Fibroblast of the aortic adventitia (primary cell): Measurements from ENCODE around the gene GRAMD1B. TPM values are rescaled to one million over a fixed set of nuclear protein-coding genes. Genes with fewer than 3 reads are reported as not detected.

Experiments used
- DNase-seq: peaks from one replicate; pipeline ENCODE4 v3.0.0-alpha.2; 2010; ENCODE audit warnings: low read depth
- H3K4me3 ChIP-seq: 2 replicates; pipeline ENCODE4 v1.5.1; 2011; ENCODE audit warnings: low read depth, mild to moderate bottlenecking, control low read depth, low read length, moderate library complexity
- CTCF ChIP-seq: IDR thresholded peaks from 2 replicates; pipeline ENCODE4 v1.5.1; 2011; ENCODE audit warnings: mild to moderate bottlenecking, low read length, control low read depth, inconsistent platforms; ENCODE audit not compliant: insufficient read depth
- total RNA-seq: library from RNA; depleted of rRNA; stranded (reverse); fragments of >200 nt; gene quantifications from 2 replicates; pipeline ENCODE4 v1.2.3, GENCODE V29; 2012; ENCODE audit warnings: low replicate concordance

The GRAMD1B gene
- total RNA-seq, 1 donor = 11.0 TPM

GRCh38 chr11:123578778-123579481 lies 148.9 kb downstream of the GRAMD1B start:
- DNase-seq = no peak
- TF ChIP-seq CTCF = no peak
- no peak overlapping the region for H3K4me3 ChIP-seq

DNA sequence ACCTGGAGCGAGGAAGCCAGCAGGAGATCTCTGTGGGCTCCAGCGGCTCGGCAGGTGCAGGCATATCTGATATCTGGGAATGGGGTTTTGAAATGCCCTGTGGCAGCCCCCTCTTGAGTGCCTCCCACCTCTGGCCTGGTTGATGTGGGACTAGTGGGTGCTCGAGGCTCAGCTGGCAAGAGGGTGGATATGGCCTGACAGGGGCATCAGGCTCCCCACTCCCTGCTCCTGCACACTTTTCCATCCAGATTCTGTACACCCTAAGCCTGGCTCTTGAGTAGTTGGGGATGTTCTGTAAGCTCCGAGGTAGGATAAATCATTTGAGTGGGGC lies 149.4 kb downstream of the GRAMD1B start:
- DNase-seq = no peak
- no peak for TF ChIP-seq CTCF
- no peak overlapping the region for H3K4me3 ChIP-seq

DNA sequence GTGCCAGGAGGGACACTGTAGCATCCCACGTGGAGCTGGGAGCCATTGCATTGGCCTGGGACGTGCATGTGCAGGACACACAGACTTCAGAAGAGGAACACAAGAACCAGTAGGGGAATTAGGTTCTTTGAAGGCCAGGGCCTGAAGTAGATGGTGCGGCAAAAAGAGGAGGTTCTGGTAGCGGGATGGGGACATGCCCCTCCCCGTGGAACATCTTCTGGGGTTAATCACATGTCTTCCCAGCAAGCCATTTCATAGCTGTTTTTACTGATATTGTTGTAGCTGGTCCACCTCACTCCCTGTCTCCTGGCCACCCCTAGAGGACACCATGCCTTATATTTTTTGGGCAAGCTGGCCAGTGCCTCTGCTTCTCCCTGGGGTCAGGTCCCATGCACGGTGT lies 150.1 kb downstream of the GRAMD1B start:
- TF ChIP-seq CTCF = no peak
- DNase-seq = no peak
- no peak overlapping the region for H3K4me3 ChIP-seq

DNA sequence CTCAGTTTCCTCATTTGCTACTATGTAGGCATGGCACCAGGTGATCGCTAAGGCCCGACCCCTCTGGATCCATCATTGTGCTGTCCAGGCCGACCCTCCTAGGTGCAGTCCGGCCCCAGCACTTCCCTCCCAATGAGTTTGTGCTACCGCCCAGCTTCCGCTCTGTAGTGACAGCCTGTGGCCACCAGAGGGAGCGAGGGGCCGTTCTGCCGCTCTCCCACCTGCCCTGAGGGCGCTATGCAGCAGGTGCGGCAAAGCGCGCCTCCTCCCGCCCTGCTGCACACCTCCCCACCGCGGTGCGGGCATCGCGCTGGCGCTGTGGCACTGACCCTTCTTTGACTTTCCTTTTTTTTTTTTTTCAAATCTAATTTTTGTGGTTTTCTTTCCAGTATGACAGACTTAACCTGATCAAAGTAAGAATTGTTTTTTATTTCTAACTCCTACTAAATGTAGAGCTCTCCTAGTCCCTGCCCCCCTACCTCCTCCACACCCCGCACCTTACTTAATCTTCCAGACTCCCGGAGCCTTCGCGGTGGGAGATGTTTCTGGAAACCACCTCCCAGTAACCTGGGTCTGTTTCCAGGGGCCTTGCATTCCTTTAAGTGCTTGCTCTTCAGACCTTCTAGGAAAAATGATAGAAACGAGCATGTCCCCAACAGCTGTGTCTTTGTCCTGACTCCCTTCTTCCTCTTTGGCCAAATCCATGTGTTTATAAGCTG lies 150.6 kb downstream of the GRAMD1B start:
- TF ChIP-seq CTCF = peak; percentile 96
- DNase-seq = peak; percentile 36
- H3K4me3 ChIP-seq = no peak overlapping the region

DNA sequence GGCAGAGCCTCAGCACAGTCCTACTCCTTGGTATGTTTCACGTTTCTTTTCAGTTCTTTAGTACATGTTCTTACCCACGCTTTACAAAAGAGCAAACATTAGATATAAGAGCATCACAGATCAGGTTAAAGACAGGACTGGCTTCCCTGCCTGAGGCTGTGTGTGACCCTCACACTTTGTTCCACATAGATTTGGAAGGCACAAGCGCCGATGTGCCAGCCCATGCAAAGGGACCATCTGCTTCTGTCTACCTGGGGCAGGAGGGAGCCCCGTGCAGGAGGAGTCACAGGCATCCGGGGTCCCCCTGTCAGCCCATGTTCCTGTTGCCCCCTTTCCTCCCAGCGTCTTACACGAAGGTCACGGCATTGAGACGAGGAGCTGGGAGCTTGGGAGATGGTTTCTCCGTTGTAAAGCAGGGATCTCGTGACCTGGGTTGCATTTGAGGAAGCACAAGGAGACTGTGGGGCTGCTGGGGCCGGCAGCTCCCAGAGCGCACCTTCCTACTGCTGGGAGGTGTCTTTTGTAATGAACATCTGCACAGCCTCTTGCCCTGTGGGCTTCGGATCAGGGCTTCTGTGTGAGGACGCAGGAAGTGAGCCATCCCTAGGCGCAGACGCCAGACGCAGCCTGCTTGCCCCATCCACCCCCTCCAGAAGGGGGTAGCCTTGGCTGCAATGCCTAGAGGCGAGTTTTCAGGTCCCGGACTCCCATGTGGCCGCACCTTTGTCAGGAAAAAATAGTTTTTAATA lies 151.8 kb downstream of the GRAMD1B start:
- DNase-seq = no peak
- no peak for TF ChIP-seq CTCF
- H3K4me3 ChIP-seq = no peak overlapping the region

DNA sequence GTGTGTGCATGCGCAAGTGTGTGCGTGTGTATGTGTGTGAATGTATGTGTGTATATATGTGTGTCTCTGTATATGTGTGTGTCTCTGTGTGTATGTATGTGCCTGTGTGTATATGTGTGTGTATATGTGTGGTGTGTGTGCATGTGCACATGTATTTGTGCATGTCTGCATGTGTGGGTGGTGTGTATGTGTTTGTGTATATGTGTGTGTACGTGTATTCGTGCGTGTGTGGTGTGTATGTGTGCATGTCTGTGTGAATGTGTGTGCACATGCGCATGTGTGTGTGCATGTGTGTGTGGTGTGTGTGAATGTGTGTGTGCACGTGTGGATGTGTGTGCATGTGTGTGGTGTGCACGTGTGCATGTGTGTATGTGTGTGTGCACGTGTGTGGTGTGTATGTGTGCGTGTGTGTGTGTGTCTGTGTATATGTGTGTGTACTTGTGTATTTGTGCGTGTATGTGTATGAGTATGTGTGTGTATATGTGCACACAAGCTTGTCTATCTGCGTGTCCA lies 153.0 kb downstream of the GRAMD1B start:
- H3K4me3 ChIP-seq = no peak overlapping the region
- TF ChIP-seq CTCF = no peak
- no peak for DNase-seq
